Peyer's patch (tissue), 4 donors: ENCODE data around the gene NLK. TPM values are rescaled to one million over a fixed set of nuclear protein-coding genes. Genes with fewer than 3 reads are reported as not detected.

ENCODE experiments used
- DNase-seq, 3 donors: peaks; one replicate each; pipeline ENCODE4 v3.0.0-alpha.2; 2017 to 2019
- H3K27ac ChIP-seq, 4 donors: fragments of 200-600 bp; sonication (generic); one replicate each; pipeline ENCODE4 v1.5.1; 2016 to 2019
- H3K27me3 ChIP-seq, 2 donors: fragments of 200-600 bp; sonication (generic); one replicate each; pipeline ENCODE4 v1.5.1; 2019
- H3K36me3 ChIP-seq, 3 donors: fragments of 200-600 bp; sonication (generic); one replicate each; pipeline ENCODE4 v1.5.1; 2016 to 2019
- H3K4me1 ChIP-seq, 4 donors: fragments of 200-600 bp; sonication (generic); one replicate each; pipeline ENCODE4 v1.5.1; 2016 to 2019
- H3K4me3 ChIP-seq, 4 donors: fragments of 200-600 bp; sonication (generic); 1 replicate in 3 of 4; 2 replicates in 1 of 4; pipeline ENCODE4 v1.5.1; 2016 to 2019; ENCODE audit warnings: mild to moderate bottlenecking in 1 of 4
- H3K9me3 ChIP-seq, 4 donors: fragments of 200-600 bp; sonication (generic); one replicate each; pipeline ENCODE4 v1.5.1; 2016 to 2019; ENCODE audit warnings: mild to moderate bottlenecking in 1 of 4
- CTCF ChIP-seq, 6 experiments: fragments of 450-650 bp in 4 of 6; fragments of 200-600 bp in 2 of 6; sonication (generic) in 1 of 6; IDR thresholded peaks; one replicate each; pipeline ENCODE4 v1.5.1; 2017 to 2019; ENCODE audit warnings: antibody characterized with exemption in 6 of 6, mild to moderate bottlenecking in 3 of 6, moderate library complexity in 1 of 6
- POLR2A ChIP-seq, 2 donors: fragments of 450-650 bp; IDR thresholded peaks; one replicate each; pipeline ENCODE4 v1.5.1; 2017; ENCODE audit warnings: antibody characterized with exemption in 2 of 2, mild to moderate bottlenecking in 2 of 2, moderate library complexity in 2 of 2
- total RNA-seq, 4 donors: library from RNA; depleted of rRNA; stranded (reverse); fragments of >200 nt; gene quantifications; one replicate each; pipeline ENCODE4 v1.1.0, GENCODE V29; 2016

NLK gene
- total RNA-seq, 4 donors from 2014 or later = 20.5 to 45.4 (median 27.1) TPM

DNA sequence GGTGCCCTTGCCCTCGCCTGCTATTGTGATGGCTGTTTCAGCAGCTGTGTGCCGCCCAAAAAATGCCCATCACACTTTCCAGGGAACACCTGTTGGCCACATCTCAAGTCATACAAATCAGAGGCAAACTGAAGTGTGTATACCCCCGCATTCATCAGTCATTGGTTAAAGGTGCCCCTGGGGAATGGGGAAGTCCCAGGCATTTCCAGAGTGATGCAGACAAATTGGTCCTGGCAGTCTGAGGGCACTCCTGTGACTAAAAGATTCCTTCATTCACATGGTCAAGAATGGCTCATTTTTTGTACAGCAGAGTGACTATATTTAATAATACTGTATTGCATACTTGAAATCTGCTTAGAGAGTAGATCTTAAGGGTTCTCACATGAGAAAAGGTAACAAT is 173.6 kb downstream of the NLK start:
- Histone ChIP-seq H3K27me3 (no peaks in the 10 kb centered on the region), H3K27ac (no peak overlapping the region), H3K36me3 (no peaks in the 10 kb centered on the region), H3K4me3 (no peak overlapping the region), H3K9me3 (no peaks in the 10 kb centered on the region), H3K4me1 (no peaks in the 10 kb centered on the region)
- no peak for DNase-seq
- no peak for TF ChIP-seq CTCF (IDR thresholded peaks at IDR 0.05)
- no peak for TF ChIP-seq POLR2A (IDR thresholded peaks at IDR 0.05)

- Histone ChIP-seq H3K4me3 (no peak overlapping the region), H3K36me3 (no peaks in the 10 kb centered on the region), H3K27me3 (no peaks in the 10 kb centered on the region), H3K4me1 (no peaks in the 10 kb centered on the region), H3K27ac (no peak overlapping the region), H3K9me3 (no peaks in the 10 kb centered on the region)
- TF ChIP-seq POLR2A (IDR thresholded peaks at IDR 0.05) (no peak), CTCF (IDR thresholded peaks at IDR 0.05) (no peak)
- DNase-seq = no peak
Measured at GRCh38 chr17:28216528-28216927, 174.1 kb downstream of the NLK start.

DNA sequence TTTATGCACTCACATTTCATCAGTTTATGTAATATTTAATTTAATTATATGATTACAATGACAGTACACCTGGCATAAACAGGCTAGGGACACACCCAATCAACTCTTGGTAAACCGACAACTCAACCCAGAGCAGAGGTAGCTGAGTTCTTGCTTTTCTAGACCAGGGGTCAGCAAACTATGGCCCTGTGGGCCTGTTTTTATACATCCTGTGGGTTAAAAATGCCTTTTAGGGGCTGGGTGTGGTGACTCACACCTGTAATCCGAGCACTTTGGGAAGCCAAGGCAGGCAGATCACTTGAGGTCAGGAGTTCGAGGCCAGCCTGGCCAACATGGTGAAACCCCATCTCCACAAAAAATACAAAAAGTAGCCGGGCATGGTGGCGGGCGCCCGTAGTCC is 177.3 kb downstream of the NLK start:
- H3K4me1 ChIP-seq = no peaks in the 10 kb centered on the region
- no peaks in the 10 kb centered on the region for H3K36me3 ChIP-seq
- no peak overlapping the region for H3K4me3 ChIP-seq
- DNase-seq = no peak
- no peaks in the 10 kb centered on the region for H3K27me3 ChIP-seq
- no peaks in the 10 kb centered on the region for H3K9me3 ChIP-seq
- TF ChIP-seq CTCF (IDR thresholded peaks at IDR 0.05) (no peak), POLR2A (IDR thresholded peaks at IDR 0.05) (no peak)
- H3K27ac ChIP-seq = no peak overlapping the region

DNA sequence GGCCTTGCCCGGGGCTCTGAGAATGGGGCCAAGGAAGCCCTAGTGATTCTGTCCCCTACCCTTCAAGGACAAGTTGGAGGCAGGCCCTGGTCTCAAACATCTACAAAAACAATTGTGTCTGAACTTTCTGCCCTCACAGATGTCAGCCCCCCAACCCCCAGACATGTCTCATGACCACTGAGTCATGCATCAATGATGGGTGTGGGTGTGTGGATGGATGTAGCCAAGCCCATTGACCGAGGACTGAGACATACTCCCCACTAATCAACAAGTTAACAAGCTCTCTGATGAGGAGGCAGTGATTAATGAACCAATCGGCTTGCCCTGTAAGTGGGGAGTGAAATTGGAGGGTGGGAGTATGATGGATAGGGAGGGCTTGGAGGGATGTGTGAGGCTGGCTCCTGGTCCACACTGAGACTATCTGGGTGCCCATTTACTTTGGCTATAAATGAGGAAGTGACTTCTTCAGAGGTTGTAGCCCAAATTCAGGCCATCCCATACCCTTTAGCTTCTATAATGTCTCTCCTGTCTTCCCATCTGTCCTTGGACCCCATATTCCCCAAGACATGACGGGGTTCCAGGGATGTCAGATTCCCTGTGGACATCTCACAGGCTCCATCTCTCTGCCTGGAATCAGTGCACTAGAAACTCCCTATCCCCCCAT is 179.4 kb downstream of the NLK start:
- no peak for DNase-seq
- Histone ChIP-seq H3K9me3 (peaks cover 0 to 4% (median 0%) of the 10 kb centered on the region in 4 donors), H3K36me3 (no peaks in the 10 kb centered on the region), H3K27ac (no peak overlapping the region), H3K27me3 (no peaks in the 10 kb centered on the region), H3K4me3 (no peak overlapping the region), H3K4me1 (no peaks in the 10 kb centered on the region)
- TF ChIP-seq POLR2A (IDR thresholded peaks at IDR 0.05) (no peak), CTCF (IDR thresholded peaks at IDR 0.05) (no peak)

DNA sequence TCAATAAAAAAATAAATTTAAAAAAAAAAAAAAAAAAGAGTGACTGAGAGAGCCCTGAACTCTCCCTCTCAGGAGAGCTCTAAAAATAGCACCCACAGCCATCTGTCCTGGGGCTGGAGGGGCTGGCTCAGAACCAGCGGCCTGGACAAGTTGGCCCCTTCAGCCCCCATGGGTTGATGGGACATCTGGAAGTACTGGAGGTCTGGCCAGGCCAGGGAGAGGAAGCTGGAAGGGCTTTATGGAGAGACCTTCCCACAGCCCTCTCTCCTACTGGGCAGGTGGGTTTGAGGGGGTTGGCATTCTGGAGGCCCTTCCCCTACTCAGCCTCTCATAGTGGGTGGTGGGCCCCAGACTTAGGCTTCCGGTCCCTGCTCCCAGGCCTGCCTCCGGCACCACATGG is 182.8 kb downstream of the NLK start:
- TF ChIP-seq CTCF (IDR thresholded peaks at IDR 0.05) (no peak), POLR2A (IDR thresholded peaks at IDR 0.05) (no peak)
- peaks cover 0 to 4% (median 0%) of the 10 kb centered on the region in 4 donors for H3K9me3 ChIP-seq
- H3K4me1 ChIP-seq = peaks cover 0 to 11% (median 8%) of the 10 kb centered on the region in 4 donors
- H3K27me3 ChIP-seq = no peaks in the 10 kb centered on the region
- DNase-seq = no peak
- no peaks in the 10 kb centered on the region for H3K36me3 ChIP-seq
- no peak overlapping the region for H3K27ac ChIP-seq
- no peak overlapping the region for H3K4me3 ChIP-seq
